HG02981 (cell line): ENCODE measurements around the gene MARCHF3.
"Not testable (repeated sequence)": the region's sequence is repeated elsewhere in the genome, so short reads cannot be mapped to it uniquely, and the experiment has no call there.

Source experiments
- ATAC-seq: cut with Tn5 transposase; IDR thresholded peaks from one replicate; pipeline ENCODE4 v1.9.1; 2021; ENCODE audit warnings: mild to moderate bottlenecking, moderate library complexity; ENCODE audit not compliant: unreplicated experiment

MARCHF3 gene

GRCh38 chr5:126854526-126855110 lies 175.7 kb downstream of the MARCHF3 start:
- no peak for ATAC-seq

DNA sequence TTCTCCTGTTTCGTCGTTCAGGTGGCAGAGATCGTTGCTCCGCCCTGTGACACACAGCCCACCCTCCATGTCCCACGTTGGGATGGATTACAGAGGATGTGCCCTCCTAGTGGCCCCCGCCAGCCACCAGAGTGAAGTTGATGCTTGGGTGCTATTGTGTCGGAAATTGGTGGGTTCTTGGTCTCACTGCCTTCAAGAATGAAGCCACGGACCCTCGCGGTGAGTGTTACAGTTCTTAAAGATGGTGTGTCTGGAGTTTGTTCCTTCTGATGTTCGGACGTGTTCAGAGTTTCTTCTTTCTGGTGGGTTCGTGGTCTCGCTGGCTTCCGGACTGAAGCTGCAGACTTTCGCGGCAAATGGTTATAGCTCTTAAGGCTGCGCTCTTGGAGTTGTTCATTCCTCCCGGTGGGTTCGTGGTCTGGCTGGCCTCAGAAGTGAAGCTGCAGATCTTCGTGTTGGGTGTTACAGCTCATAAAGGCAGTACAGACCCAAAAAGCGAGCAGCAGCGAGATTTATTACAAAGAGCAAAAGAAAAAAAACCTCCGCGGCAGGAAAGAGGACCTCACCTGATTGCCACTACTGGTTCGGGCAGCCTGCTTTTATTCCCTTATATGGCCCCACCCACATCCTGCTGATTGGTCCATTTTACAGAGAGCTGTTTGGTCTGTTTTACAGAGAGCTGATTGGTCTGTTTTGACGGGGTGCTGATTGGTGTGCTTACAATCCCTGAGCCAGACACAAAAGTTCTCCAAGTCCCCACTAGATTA lies 176.6 kb downstream of the MARCHF3 start:
- ATAC-seq, result not testable (repeated sequence)

- ATAC-seq, result no peak
These were observed 177.5 kb downstream of the MARCHF3 start for GRCh38 chr5:126852841-126853271.

- ATAC-seq, result peak; percentile 89
These were observed 178.2 kb downstream of the MARCHF3 start for GRCh38 chr5:126852091-126852571.

DNA sequence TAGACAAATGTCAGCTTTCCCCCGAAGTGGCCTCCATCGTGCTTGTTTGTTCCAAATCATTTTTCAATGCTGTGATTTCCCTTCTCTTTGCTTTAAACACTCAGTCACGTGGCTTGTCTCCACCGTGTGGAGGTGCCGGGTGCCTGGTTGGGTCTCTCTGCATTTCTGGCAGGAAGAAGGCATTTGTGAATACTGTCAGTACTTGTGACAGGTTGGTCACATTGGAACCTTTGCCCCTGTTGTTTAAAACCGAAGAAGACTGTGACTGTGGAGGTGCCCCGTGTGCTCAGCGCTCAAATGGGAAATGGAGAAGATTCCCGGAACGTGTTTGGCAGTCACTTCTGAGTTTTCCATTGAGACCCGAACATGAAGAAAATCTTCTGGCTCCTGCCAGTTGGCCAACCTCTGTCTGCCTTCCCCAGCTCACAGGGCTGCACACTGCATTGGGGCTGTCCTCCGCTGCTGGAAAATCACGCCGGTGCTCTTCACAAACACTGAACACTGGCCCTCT lies 178.8 kb downstream of the MARCHF3 start:
- ATAC-seq, result no peak

DNA sequence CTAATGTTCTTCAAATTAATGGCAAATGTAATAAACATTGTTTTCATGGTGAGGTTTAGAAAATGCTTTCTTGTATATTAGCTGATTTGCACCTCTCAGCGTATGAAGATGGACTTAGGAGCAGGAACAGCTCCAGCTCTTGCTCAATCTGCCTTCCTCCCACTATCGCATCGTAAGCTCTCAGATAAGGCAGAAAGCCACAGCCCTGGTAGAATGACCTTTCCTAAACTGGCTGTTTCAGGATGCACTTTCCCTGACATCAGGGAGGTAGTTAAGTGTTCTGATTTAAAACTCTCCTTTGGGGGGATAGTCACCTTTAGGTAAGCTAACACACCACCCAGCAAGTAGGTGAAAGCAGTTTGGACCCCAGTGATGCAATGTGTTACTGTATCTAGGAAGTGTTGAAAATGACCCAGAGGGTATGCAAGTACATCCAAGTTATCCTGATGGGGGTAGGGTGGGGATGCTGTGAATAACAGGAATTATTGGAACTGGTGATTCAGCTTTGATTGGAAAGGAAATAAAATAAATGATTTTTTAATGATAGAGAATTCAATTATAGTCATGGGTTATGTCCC lies 181.2 kb downstream of the MARCHF3 start:
- ATAC-seq, result no peak

DNA sequence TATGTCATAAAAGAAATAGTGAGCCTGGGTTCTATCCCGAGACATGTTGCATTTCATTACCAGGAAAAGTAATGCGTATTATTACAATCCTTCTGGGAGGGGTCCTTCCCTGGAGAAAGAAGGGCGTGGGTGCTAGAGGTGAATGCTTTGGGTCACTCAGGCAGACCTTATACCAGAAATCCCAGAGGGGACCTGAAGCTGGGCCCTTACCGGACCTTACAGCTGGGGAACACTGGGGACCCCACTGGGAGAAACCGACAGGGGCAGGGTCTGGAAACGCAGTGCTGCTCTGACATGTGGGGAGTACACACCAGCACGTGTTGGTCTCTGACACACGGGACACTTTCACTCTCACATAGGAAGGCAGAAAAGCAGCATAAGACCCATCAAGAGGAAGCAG lies 182.1 kb downstream of the MARCHF3 start:
- ATAC-seq, result no peak

DNA sequence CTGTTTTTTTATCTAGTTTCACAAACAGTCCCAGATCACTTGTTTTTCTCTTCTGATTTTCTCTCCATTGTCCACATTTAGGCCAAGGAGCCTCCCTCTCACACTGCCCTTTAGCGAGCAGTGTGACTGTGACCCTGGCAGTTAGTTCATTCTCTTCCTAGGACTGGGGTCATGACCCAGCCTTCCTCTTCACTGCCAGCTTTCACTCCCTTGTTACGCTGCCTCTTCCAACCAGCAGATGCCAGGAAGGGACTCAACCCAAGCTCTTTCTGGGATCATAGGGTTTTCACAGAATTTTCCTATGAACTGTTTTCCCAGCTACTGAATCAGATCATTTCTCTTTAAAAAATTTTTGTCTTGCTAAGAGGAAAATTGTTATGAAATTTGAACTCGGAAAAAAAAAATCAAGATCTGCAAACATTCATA lies 182.5 kb downstream of the MARCHF3 start:
- ATAC-seq, result no peak

GRCh38 chr5:126847456-126847820 lies 182.9 kb downstream of the MARCHF3 start:
- ATAC-seq, result no peak

- no peak for ATAC-seq
These were observed 183.5 kb downstream of the MARCHF3 start for GRCh38 chr5:126846744-126847455.

DNA sequence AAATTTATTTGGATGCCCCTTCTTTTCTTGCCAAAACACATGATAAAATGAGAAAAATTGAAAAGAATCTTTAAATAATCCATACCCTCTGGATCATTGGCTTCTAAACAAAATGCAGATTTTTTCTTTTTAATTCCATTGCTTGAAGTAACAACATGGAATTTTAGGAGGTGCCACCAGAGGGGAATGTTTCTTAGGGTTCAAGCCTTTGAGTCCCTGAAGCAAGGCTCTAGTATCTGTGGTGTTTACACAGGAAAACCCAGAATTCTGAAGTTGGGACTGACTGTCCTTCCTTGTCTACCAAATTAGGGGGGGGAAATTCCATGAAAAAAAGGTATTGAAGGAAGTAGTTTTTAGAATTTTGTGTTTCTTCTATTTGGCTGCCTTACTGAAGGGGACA lies 184.0 kb downstream of the MARCHF3 start:
- ATAC-seq, result no peak

DNA sequence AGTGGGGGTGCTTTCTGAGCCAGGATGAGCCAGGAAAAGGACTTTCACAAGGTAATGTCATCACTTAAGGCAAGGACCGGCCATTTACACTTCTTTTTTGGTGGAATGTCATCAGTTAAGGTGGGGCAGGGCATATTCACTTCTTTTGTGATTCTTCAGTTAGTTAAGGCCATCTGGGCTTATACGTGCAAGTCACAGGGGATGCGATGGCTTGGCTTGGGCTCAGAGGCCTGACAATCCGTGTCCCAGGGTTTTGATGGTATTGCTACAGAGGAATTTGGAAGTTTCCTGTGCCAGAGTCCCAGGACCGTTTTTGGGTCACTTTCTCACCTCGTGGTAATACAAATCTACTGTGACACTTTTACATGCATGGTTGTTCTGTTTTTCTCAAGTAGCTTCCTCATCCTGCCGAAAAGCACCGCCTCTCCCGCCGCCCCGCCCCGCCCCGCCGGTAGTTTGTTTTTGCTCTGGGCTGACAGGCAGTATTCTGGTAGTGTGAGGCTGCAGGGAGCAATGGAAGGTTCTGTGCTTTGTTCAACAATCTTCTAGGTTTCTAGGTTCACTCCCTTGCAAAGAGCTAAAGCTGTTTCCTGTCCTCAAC lies 184.8 kb downstream of the MARCHF3 start:
- peak; percentile 83 for ATAC-seq

- not testable (repeated sequence) for ATAC-seq
These were observed 187.0 kb downstream of the MARCHF3 start for GRCh38 chr5:126843375-126843774.

DNA sequence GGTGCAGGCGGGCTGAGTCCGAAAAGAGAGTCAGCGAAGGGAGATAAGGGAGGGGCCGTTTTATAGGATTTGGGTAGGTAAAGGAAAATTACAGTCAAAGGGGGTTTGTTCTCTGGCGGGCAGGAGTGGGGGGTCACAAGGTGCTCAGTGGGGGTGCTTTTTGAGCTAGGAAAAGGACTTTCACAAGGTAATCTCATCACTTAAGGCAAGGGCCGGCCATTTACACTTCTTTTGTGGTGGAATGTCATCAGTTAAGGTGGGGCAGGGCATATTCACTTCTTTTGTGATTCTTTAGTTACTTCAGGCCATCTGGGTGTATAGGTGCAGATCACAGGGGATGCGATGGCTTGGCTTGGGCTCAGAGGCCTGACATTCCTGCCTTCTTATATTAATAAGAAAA lies 191.0 kb downstream of the MARCHF3 start:
- ATAC-seq, result not testable (repeated sequence)

DNA sequence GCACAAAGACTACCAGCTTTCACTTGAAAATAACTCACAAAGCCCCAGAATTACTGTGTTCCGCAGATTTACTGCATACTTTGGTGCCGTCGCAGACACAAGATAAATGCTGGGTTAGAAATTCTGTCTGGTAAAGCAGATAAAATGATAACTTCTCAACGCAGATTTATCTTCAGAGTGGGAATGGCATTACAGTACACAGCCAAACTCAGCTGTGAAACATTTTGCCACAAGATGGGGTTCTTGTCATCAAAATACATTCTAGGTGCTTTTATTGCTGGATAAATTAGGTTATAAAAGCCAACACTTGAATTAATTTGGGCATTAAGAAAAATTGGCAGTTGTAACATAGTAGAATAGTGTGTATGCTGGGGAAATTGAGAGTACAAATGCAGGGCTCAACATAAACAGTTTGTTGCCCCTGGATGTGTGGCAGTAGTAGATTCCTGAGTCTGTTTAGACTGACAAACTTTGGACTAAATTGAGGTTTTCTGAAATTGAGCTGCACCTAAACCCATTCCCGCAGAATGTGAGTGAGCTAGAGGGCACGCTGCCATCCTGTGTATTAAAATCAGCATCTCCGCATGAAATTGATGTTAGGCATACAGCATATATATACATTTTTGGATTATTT lies 192.3 kb downstream of the MARCHF3 start:
- ATAC-seq, result no peak

DNA sequence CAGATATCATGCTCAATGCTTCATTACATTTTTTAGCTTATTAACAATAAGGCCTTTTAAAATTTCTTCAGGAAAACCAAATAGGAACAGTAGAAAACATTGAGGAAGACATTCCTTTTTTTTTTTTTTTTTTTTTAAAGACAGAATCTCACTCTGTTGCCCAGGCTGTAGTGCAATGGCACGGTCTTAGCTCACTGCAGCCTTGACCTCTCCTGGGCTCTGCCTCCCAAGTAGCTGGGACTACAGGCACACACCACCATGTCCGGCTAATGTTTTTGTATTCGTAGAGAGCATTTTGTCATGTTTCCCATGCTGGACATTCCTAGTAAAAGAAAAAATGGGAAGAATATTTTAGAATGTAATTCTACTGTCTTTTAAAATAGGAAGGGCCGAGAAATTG lies 193.1 kb downstream of the MARCHF3 start:
- ATAC-seq, result no peak

DNA sequence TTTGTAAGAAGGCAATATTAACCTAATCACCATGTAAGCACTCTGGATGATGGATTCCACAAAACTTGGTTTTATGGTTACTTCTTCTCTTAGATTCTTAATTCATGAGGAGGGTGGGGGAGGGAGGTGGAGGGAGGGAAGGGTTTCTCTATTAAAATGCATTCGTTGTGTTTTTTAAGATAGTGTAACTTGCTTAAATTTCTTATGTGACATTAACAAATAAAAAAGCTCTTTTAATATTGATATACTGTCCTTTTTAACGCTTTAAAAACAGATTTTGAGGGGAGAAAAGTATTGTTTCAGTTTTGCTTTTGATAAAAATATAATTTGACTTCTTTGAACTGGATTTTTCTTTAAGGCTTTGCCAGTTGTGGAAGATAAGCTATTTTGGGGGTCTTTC lies 193.6 kb downstream of the MARCHF3 start:
- no peak for ATAC-seq

GRCh38 chr5:126831156-126831555 lies 199.2 kb downstream of the MARCHF3 start:
- ATAC-seq, result no peak

GRCh38 chr5:126830061-126830460 lies 200.3 kb downstream of the MARCHF3 start:
- ATAC-seq, result no peak

DNA sequence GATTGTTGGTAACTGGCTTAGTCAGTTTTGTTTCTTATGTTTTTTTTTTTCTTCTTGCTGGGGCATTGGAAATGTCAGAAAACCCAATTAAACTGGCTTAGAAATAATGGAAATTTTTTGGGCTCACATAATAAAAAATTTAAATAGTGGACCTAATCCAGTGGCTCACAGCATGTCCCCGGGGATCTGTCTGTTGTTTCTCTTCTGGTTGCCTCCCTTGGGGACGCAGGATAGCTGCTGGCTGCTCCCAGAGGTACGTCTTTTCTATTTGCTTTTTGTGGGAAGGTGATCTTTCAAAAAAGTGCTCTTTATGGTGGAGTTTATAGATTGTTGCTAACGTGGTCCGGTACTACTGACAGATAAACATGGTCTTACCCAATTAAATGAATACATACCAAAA lies 201.3 kb downstream of the MARCHF3 start:
- no peak for ATAC-seq
